Measurements from ENCODE around the gene CATSPERE. TPM values are rescaled to one million over a fixed set of nuclear protein-coding genes. Genes with fewer than 3 reads are reported as not detected.

The CATSPERE gene, protein sequence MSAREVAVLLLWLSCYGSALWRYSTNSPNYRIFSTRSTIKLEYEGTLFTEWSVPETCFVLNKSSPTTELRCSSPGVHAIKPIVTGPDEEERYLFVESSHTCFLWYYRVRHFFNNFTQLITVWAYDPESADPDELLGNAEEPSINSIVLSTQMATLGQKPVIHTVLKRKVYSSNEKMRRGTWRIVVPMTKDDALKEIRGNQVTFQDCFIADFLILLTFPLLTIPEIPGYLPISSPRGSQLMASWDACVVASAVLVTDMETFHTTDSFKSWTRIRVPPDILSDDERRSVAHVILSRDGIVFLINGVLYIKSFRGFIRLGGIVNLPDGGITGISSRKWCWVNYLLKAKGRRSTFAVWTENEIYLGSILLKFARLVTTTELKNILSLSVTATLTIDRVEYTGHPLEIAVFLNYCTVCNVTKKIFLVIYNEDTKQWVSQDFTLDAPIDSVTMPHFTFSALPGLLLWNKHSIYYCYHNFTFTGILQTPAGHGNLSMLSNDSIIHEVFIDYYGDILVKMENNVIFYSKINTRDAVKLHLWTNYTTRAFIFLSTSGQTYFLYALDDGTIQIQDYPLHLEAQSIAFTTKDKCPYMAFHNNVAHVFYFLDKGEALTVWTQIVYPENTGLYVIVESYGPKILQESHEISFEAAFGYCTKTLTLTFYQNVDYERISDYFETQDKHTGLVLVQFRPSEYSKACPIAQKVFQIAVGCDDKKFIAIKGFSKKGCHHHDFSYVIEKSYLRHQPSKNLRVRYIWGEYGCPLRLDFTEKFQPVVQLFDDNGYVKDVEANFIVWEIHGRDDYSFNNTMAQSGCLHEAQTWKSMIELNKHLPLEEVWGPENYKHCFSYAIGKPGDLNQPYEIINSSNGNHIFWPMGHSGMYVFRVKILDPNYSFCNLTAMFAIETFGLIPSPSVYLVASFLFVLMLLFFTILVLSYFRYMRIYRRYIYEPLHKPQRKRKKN
- total RNA-seq = 1.8 and 2.0 TPM in 2 replicates
- long read RNA-seq, partial matches to known transcripts = 0 of 4 reads
- long read RNA-seq, other reads (novel, unspliced or antisense) = 4 of 4 reads

DNA sequence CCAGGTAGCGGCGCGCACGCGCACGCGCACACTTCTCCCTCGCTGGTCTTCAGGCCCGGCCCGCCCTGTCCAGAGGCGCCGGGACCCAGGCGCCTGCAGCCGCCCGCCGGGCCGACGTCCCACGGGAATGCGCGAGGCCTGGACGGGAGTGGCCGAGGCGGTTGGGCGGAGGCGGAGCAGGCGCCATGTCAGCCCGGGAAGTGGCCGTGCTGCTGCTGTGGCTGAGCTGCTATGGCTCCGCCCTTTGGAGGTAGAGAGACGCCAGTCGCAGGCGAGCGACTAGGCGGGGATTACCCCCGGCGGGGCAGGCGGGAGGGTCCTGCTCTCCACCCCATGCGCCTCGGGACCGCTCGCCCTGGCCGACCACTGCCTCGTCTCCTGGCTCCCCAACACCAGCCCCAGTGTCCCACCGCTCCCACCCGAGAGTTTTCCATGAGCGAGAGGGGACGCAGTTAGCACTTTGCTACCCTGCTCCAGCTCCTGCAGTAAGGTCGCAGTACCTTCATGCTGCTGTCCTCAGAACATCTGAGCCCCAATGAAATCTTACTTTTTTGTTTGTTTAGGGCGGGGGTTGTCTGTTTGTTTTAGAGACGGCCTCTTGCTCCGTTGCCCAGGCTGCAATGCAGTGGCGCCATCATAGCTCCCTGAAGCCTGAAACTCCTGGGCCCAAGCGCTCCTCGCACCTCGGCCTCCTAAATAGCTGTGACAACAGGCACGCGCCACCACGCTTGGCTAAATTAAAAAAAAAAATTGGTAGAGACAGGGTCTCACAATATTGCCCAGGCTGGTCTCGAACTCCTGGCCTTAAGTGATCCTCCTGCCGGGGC, at the start of gene CATSPERE:
Gene CATSPERE, plus strand, starts transcription at position 29 of the 827 bp plus-strand sequence. Its CDS starts 157 bp downstream, at position 186.
- H3K27ac Mint-ChIP-seq = peak within 1 kb of the TSS; percentile 91
- peaks cover 8% of the 10 kb centered on the region for H3K36me3 Mint-ChIP-seq (ENCODE audit: insufficient read depth)
- peak; percentile 78 for DNase-seq (ENCODE audit: low spot score, unreplicated experiment)
- H3K4me3 Mint-ChIP-seq (ENCODE audit: low read depth) = peak within 1 kb of the TSS; percentile 76
- no peaks in the 10 kb centered on the region for H3K27me3 Mint-ChIP-seq
- H3K4me1 Mint-ChIP-seq (ENCODE audit: low read depth) = peaks cover 3% of the 10 kb centered on the region
- TF ChIP-seq, protein P1, sequence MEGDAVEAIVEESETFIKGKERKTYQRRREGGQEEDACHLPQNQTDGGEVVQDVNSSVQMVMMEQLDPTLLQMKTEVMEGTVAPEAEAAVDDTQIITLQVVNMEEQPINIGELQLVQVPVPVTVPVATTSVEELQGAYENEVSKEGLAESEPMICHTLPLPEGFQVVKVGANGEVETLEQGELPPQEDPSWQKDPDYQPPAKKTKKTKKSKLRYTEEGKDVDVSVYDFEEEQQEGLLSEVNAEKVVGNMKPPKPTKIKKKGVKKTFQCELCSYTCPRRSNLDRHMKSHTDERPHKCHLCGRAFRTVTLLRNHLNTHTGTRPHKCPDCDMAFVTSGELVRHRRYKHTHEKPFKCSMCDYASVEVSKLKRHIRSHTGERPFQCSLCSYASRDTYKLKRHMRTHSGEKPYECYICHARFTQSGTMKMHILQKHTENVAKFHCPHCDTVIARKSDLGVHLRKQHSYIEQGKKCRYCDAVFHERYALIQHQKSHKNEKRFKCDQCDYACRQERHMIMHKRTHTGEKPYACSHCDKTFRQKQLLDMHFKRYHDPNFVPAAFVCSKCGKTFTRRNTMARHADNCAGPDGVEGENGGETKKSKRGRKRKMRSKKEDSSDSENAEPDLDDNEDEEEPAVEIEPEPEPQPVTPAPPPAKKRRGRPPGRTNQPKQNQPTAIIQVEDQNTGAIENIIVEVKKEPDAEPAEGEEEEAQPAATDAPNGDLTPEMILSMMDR (IDR thresholded peaks at IDR 0.05; ENCODE audit: unreplicated experiment) = no peak
- peaks cover 8% of the 10 kb centered on the region for H3K9me3 Mint-ChIP-seq (ENCODE audit: low read depth)

DNA sequence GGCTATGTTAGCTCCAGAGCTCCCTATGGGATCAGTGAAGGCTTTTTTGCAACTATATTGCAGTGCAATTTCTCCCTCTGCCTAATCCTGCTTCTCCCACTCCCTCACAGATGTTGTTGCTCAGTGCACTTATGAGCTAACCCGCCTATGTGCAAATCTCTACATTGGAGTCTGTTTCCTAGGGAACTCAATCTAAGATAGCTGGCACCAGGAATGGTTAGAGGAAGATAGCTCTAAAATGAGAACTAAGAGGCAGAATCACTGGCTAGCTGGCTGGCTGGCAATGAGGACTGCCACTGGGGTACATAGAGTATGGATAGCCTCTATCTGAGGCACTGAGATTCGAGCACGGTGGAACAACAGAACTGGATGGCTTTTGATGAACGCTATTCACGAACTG, 48.9 kb upstream of the CATSPERE start:
- DNase-seq (ENCODE audit: low spot score, unreplicated experiment) = no peak

DNA sequence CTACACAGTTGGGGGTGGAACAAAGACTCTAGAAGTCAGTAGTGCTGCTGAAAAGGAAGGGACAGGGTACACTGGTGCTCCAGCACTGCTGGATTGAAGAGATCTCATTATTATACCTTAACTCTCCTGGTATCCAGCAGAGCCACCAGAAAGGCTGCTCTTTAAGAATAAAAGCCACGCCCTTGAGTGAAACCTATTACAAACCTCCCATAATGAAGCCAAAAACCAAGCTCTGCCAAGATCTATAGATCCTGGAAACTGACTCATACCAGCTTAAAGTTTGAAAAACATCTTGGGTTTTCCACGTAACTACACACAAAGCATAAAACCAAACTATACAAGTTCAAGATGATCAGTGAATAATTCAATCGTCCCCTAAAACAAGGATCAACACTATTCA, 47.3 kb upstream of the CATSPERE start:
- no peak for DNase-seq (ENCODE audit: low spot score, unreplicated experiment)
- H3K4me1 Mint-ChIP-seq (ENCODE audit: low read depth) = no peaks in the 10 kb centered on the region
- H3K9me3 Mint-ChIP-seq (ENCODE audit: low read depth) = no peaks in the 10 kb centered on the region
- H3K36me3 Mint-ChIP-seq (ENCODE audit: insufficient read depth) = peaks cover 56% of the 10 kb centered on the region
- H3K27me3 Mint-ChIP-seq = peaks cover 76% of the 10 kb centered on the region
- no peak overlapping the region for H3K4me3 Mint-ChIP-seq (ENCODE audit: low read depth)
- H3K27ac Mint-ChIP-seq = no peak overlapping the region
- TF ChIP-seq, protein P1 (IDR thresholded peaks at IDR 0.05; ENCODE audit: unreplicated experiment) = no peak

More for the DNA sequence above, 48.9 kb upstream of the CATSPERE start:
- H3K4me1 Mint-ChIP-seq (ENCODE audit: low read depth) = no peaks in the 10 kb centered on the region
- H3K27me3 Mint-ChIP-seq = peaks cover 66% of the 10 kb centered on the region
- H3K4me3 Mint-ChIP-seq (ENCODE audit: low read depth) = no peak overlapping the region
- H3K9me3 Mint-ChIP-seq (ENCODE audit: low read depth) = no peaks in the 10 kb centered on the region
- TF ChIP-seq, protein P1 (IDR thresholded peaks at IDR 0.05; ENCODE audit: unreplicated experiment) = no peak
- H3K36me3 Mint-ChIP-seq (ENCODE audit: insufficient read depth) = peaks cover 51% of the 10 kb centered on the region
- no peak overlapping the region for H3K27ac Mint-ChIP-seq

DNA sequence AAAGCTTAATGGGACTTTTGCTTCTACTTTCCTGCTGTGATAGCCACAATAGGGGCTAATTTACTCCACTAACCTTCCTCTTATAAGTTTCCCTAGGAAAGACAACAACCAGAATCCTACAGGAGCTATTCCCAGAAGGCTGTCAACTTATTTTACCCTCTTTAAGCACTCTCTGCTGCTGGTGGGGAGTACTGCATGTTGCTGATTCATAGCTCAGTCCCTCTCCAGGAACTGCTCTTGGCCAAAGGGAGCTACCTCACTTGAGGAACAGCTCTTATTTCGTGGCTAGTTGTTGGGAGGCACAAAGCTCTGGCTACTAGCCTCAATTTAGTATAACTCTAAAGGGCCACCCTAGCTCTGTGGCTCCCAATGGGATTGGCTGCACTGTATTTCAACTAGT, 46.5 kb upstream of the CATSPERE start:
- Mint-ChIP-seq H3K9me3 (ENCODE audit: low read depth) (no peaks in the 10 kb centered on the region), H3K36me3 (ENCODE audit: insufficient read depth) (peaks cover 54% of the 10 kb centered on the region), H3K27ac (no peak overlapping the region), H3K4me3 (ENCODE audit: low read depth) (no peak overlapping the region), H3K27me3 (peaks cover 81% of the 10 kb centered on the region), H3K4me1 (ENCODE audit: low read depth) (peaks cover 5% of the 10 kb centered on the region)
- TF ChIP-seq, protein P1 (IDR thresholded peaks at IDR 0.05; ENCODE audit: unreplicated experiment) = no peak
- DNase-seq (ENCODE audit: low spot score, unreplicated experiment) = no peak

Measured in progenitor cell of endocrine pancreas (in vitro differentiated cells).